Cardiac muscle cell (in vitro differentiated cells and primary cell): Measurements from ENCODE around the gene DDX43. TPM values are rescaled to one million over a fixed set of nuclear protein-coding genes. Genes with fewer than 3 reads are reported as not detected.

Experiments used
- DNase-seq, 2 donors: peaks; one replicate each; pipeline versions ENCODE4 v3.0.0 to v3.0.0-alpha.2; 2010 to 2017; ENCODE audit warnings: low read depth in 1 of 2, low spot score in 1 of 2
- H3K27ac ChIP-seq: fragments of 200-600 bp; sonication (generic); 2 replicates; pipeline ENCODE4 v1.5.1; 2016
- H3K27me3 ChIP-seq: fragments of 200-600 bp; sonication (generic); 2 replicates; pipeline ENCODE4 v1.6.0; 2016; ENCODE audit warnings: control low read depth
- H3K36me3 ChIP-seq: fragments of 200-600 bp; sonication (generic); 2 replicates; pipeline ENCODE4 v1.5.1; 2016; ENCODE audit warnings: control low read depth
- H3K4me1 ChIP-seq: fragments of 200-600 bp; sonication (generic); 2 replicates; pipeline ENCODE4 v1.8.1; 2017; ENCODE audit warnings: low read depth, mild to moderate bottlenecking, mixed run types
- H3K4me3 ChIP-seq: fragments of 200-600 bp; sonication (generic); 2 replicates; pipeline ENCODE4 v1.5.1; 2016; ENCODE audit warnings: mild to moderate bottlenecking
- H3K9me3 ChIP-seq: fragments of 200-600 bp; sonication (generic); 2 replicates; pipeline ENCODE4 v1.5.1; 2017; ENCODE audit warnings: low read depth, mild to moderate bottlenecking, control low read depth
- polyA plus RNA-seq: library from polyadenylated mRNA; unstranded; fragments of >200 nt; fragmentation: Nextera tagmentation; extraction: Ambion mirVana; gene quantifications from 2 replicates; pipeline ENCODE4 v1.2.1, GENCODE V29; 2016
- total RNA-seq: library from RNA; depleted of rRNA; stranded (reverse); fragments of >200 nt; gene quantifications from 2 replicates; pipeline ENCODE4 v1.2.3, GENCODE V29; 2016
- TF ChIP-seq, protein P1 (sequence below): IDR thresholded peaks from 2 replicates; pipeline ENCODE4 v1.5.1; 2012; ENCODE audit warnings: low read depth, mild to moderate bottlenecking, low read length

The DDX43 gene
- total and polyA plus RNA-seq, 2 experiments from 2014 or later = not detected

GRCh38 chr6:73368675-73369074 lies 26.0 kb upstream of the DDX43 start:
- Histone ChIP-seq H3K4me1 (no peaks in the 10 kb centered on the region), H3K4me3 (no peak overlapping the region), H3K9me3 (no peaks in the 10 kb centered on the region), H3K36me3 (no peaks in the 10 kb centered on the region), H3K27ac (no peak overlapping the region), H3K27me3 (no peaks in the 10 kb centered on the region)
- TF ChIP-seq, protein P1, sequence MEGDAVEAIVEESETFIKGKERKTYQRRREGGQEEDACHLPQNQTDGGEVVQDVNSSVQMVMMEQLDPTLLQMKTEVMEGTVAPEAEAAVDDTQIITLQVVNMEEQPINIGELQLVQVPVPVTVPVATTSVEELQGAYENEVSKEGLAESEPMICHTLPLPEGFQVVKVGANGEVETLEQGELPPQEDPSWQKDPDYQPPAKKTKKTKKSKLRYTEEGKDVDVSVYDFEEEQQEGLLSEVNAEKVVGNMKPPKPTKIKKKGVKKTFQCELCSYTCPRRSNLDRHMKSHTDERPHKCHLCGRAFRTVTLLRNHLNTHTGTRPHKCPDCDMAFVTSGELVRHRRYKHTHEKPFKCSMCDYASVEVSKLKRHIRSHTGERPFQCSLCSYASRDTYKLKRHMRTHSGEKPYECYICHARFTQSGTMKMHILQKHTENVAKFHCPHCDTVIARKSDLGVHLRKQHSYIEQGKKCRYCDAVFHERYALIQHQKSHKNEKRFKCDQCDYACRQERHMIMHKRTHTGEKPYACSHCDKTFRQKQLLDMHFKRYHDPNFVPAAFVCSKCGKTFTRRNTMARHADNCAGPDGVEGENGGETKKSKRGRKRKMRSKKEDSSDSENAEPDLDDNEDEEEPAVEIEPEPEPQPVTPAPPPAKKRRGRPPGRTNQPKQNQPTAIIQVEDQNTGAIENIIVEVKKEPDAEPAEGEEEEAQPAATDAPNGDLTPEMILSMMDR = no peak
- DNase-seq = no peak

DNA sequence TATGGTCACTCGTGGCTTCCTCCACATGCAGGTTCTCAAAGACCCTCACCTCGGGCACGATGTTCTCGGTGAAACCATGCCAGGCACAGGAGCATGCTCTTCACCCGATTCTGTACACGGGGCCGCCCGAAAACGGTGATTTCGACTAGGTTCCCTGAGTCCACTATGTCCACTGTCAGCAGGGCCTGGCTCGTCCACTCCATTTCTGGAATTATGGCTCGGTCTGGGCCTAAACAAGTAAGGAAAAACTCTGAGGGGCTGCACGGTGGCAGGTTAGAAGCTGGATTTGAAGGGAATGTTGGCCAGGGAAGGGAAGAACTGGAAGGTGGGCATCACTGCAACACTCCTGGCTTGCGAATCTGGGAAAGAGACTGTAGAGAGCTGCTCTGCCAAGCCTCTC lies 25.5 kb upstream of the DDX43 start:
- H3K27me3 ChIP-seq = no peaks in the 10 kb centered on the region
- H3K27ac ChIP-seq = no peak overlapping the region
- TF ChIP-seq, protein P1 = no peak

DNA sequence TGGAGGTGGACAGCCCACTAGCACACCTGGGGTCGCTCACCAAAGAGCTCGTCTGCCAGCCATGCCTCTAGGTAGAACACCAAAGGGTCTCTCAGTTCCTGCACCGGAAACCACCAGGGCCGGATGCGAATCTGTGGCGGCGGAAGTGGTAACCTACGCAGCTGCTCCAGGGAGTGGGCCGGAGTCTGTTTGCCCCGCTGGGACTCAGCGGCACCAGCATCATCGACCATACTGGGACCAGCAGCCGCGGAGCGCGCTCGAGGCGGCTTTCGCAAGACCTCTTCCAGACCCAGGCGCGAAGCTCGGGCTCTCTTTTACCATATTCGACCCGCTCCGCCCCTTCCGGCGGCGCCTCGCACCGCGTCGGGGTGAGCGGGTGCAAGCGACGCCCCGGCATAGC lies 25.1 kb upstream of the DDX43 start, which contains the start of gene OOEP:
Gene OOEP (minus strand): TSS at position 335 of the 400 bp plus-strand sequence. CDS start 105 bp downstream, at position 230.
- Histone ChIP-seq H3K36me3 (no peaks in the 10 kb centered on the region), H3K9me3 (no peaks in the 10 kb centered on the region), H3K4me3 (no peak within 1 kb of the TSS), H3K27me3 (no peaks in the 10 kb centered on the region), H3K27ac (no peak within 1 kb of the TSS), H3K4me1 (no peaks in the 10 kb centered on the region)
- DNase-seq = no peak
- TF ChIP-seq, protein P1 = no peak

More for the DNA sequence above, 25.5 kb upstream of the DDX43 start:
- Histone ChIP-seq H3K36me3 (no peaks in the 10 kb centered on the region), H3K4me3 (no peak overlapping the region), H3K4me1 (no peaks in the 10 kb centered on the region), H3K9me3 (no peaks in the 10 kb centered on the region)
- no peak for DNase-seq

GRCh38 chr6:73371984-73372383 lies 22.6 kb upstream of the DDX43 start:
- H3K4me1 ChIP-seq = no peaks in the 10 kb centered on the region
- H3K4me3 ChIP-seq = no peak overlapping the region
- H3K27ac ChIP-seq = no peak overlapping the region
- no peak for DNase-seq
- H3K9me3 ChIP-seq = no peaks in the 10 kb centered on the region
- no peaks in the 10 kb centered on the region for H3K27me3 ChIP-seq
- H3K36me3 ChIP-seq = no peaks in the 10 kb centered on the region
- TF ChIP-seq, protein P1 = no peak

GRCh38 chr6:73372516-73372915 lies 22.1 kb upstream of the DDX43 start:
- no peaks in the 10 kb centered on the region for H3K36me3 ChIP-seq
- no peaks in the 10 kb centered on the region for H3K4me1 ChIP-seq

More at GRCh38 chr6:73372516-73372915, 22.1 kb upstream of the DDX43 start:
- TF ChIP-seq, protein P1 = no peak
- Histone ChIP-seq H3K4me3 (no peak overlapping the region), H3K27ac (no peak overlapping the region), H3K9me3 (no peaks in the 10 kb centered on the region), H3K27me3 (no peaks in the 10 kb centered on the region)
- DNase-seq = no peak
